ENCODE results near the gene DNAJC24. TPM values are rescaled to one million over a fixed set of nuclear protein-coding genes. Genes with fewer than 3 reads are reported as not detected.

The DNAJC24 gene
- polyA plus RNA-seq, 1 donor from 2014 or later: 47.3 TPM

GRCh38 chr11:31408201-31408600 lies 38.5 kb downstream of the DNAJC24 start:
- Histone ChIP-seq H3K36me3 (ENCODE audit: insufficient read depth, low read length) (no peaks in the 10 kb centered on the region), H3K79me2 (replicated peaks; ENCODE audit: insufficient read depth, low read length) (no peaks in the 10 kb centered on the region), H3K9ac (ENCODE audit: low read length) (no peak overlapping the region), H3F3A (ENCODE audit: insufficient read depth, low read length, poor library complexity, severe bottlenecking) (no peaks in the 10 kb centered on the region), H3K27me3 (ENCODE audit: insufficient read depth, low read depth, low read length) (no peaks in the 10 kb centered on the region), H3K4me2 (ENCODE audit: low read length) (no peak overlapping the region), H2AFZ (ENCODE audit: low read depth, low read length) (no peak overlapping the region), H3K9me2 (ENCODE audit: insufficient read depth, low read length) (no peaks in the 10 kb centered on the region), H4K20me1 (ENCODE audit: insufficient read depth) (no peaks in the 10 kb centered on the region), H3K4me3 (ENCODE audit: low read length) (no peak overlapping the region), H3K27ac (ENCODE audit: low read length) (no peak overlapping the region), H3K9me3 (ENCODE audit: low read length) (no peaks in the 10 kb centered on the region)
- TF ChIP-seq EP300 (conservative IDR thresholded peaks at IDR 0.05; ENCODE audit: poor library complexity, severe bottlenecking) (no peak), CTCF (IDR thresholded peaks at IDR 0.05; ENCODE audit: poor library complexity, severe bottlenecking) (no peak), SMC3 (conservative IDR thresholded peaks at IDR 0.05; ENCODE audit: poor library complexity) (no peak), RAD21 (conservative IDR thresholded peaks at IDR 0.05) (no peak), REST (IDR thresholded peaks at IDR 0.05; ENCODE audit: borderline replicate concordance) (no peak), POLR2AphosphoS5 (IDR thresholded peaks at IDR 0.05) (no peak), EZH2 (IDR thresholded peaks at IDR 0.05; ENCODE audit: borderline replicate concordance, insufficient read depth, low read length, poor library complexity, severe bottlenecking) (no peak), MXI1 (conservative IDR thresholded peaks at IDR 0.05; ENCODE audit: poor library complexity, severe bottlenecking) (no peak), TAF1 (IDR thresholded peaks at IDR 0.05; ENCODE audit: low read depth) (no peak)

GRCh38 chr11:31412946-31413345 lies 43.3 kb downstream of the DNAJC24 start:
- Histone ChIP-seq H3K4me3 (ENCODE audit: low read length) (no peak overlapping the region), H3K9ac (ENCODE audit: low read length) (no peak overlapping the region), H3K27ac (ENCODE audit: low read length) (no peak overlapping the region), H3F3A (ENCODE audit: insufficient read depth, low read length, poor library complexity, severe bottlenecking) (no peaks in the 10 kb centered on the region), H3K9me2 (ENCODE audit: insufficient read depth, low read length) (no peaks in the 10 kb centered on the region), H3K4me2 (ENCODE audit: low read length) (no peak overlapping the region), H2AFZ (ENCODE audit: low read depth, low read length) (no peak overlapping the region), H3K9me3 (ENCODE audit: low read length) (no peaks in the 10 kb centered on the region), H4K20me1 (ENCODE audit: insufficient read depth) (no peaks in the 10 kb centered on the region), H3K79me2 (replicated peaks; ENCODE audit: insufficient read depth, low read length) (no peaks in the 10 kb centered on the region), H3K27me3 (ENCODE audit: insufficient read depth, low read depth, low read length) (no peaks in the 10 kb centered on the region), H3K36me3 (ENCODE audit: insufficient read depth, low read length) (no peaks in the 10 kb centered on the region)
- TF ChIP-seq EP300 (conservative IDR thresholded peaks at IDR 0.05; ENCODE audit: poor library complexity, severe bottlenecking) (no peak), RAD21 (conservative IDR thresholded peaks at IDR 0.05) (no peak), TAF1 (IDR thresholded peaks at IDR 0.05; ENCODE audit: low read depth) (no peak), MXI1 (conservative IDR thresholded peaks at IDR 0.05; ENCODE audit: poor library complexity, severe bottlenecking) (no peak)
